IMR-90 (cell line): ENCODE data around the gene HPSE2. TPM values are rescaled to one million over a fixed set of nuclear protein-coding genes. Genes with fewer than 3 reads are reported as not detected.

Source experiments
- ATAC-seq: fragments of 200-7000 bp; cut with Tn5 transposase; 2 replicates; pipeline ENCODE4 v1.9.1; 2020; ENCODE audit warnings: low read depth, mild to moderate bottlenecking, moderate library complexity
- BruUV-seq: library from RNA; stranded (reverse); fragments of 400-500 nt; replicated peaks from 2 replicates; lab custom pipeline; 2021; lab: Mats Ljungman, UMichigan
- CTCF ChIA-PET: fragments of 300-600 bp; formaldehyde crosslinking; extraction: SDS; loops from one replicate; lab custom pipeline; 2021; ENCODE audit warnings: antibody characterized with exemption; lab: Yijun Ruan, JAX
- POLR2A ChIA-PET: fragments of 300-600 bp; sonication (Branson Sonifier 250); formaldehyde crosslinking; loops from one replicate; lab custom pipeline; 2022; ENCODE audit warnings: antibody characterized with exemption; ENCODE audit not compliant: unreplicated experiment; lab: Charles Lee
- DNase-seq: peaks from one replicate; pipeline ENCODE4 v3.0.0; 2013
- H2AFZ ChIP-seq: replicated peaks from 2 replicates; pipeline ENCODE3; 2013; ENCODE audit warnings: low read length, mild to moderate bottlenecking; ENCODE audit not compliant: poor library complexity
- H2AK5ac ChIP-seq: 2 replicates; pipeline ENCODE4 v1.6.1; 2013; ENCODE audit warnings: low read depth, low read length, inconsistent platforms
- H2AK9ac ChIP-seq: replicated peaks from 2 replicates; pipeline ENCODE3; 2013; ENCODE audit warnings: mild to moderate bottlenecking, low read depth, low read length, moderate library complexity; ENCODE audit not compliant: poor library complexity
- H2BK120ac ChIP-seq: 2 replicates; pipeline ENCODE4 v1.6.1; 2013; ENCODE audit warnings: low read depth, low read length, inconsistent platforms
- H2BK15ac ChIP-seq: 3 replicates; pipeline ENCODE4 v1.6.1; 2013; ENCODE audit warnings: low read depth, low read length, inconsistent platforms
- H2BK20ac ChIP-seq: 2 replicates; pipeline ENCODE4 v1.6.1; 2013; ENCODE audit warnings: low read depth, mild to moderate bottlenecking, inconsistent platforms, low read length, moderate library complexity
- H2BK5ac ChIP-seq: 2 replicates; pipeline ENCODE4 v1.6.1; 2013; ENCODE audit warnings: mild to moderate bottlenecking, low read depth, low read length, inconsistent platforms; ENCODE audit not compliant: poor library complexity, severe bottlenecking
- H3K14ac ChIP-seq: replicated peaks from 2 replicates; pipeline ENCODE4 v1.6.1; 2013; ENCODE audit warnings: low read depth, low read length, inconsistent platforms
- H3K18ac ChIP-seq: 2 replicates; pipeline ENCODE4 v1.6.1; 2013; ENCODE audit warnings: low read depth, low read length, control low read depth
- H3K23ac ChIP-seq: 2 replicates; pipeline ENCODE4 v1.6.1; 2013; ENCODE audit warnings: low read depth, low read length, inconsistent platforms
- H3K27ac ChIP-seq: 2 replicates; pipeline ENCODE4 v1.5.1; 2013; ENCODE audit warnings: mild to moderate bottlenecking, control low read depth, low read length; ENCODE audit not compliant: insufficient read depth
- H3K27me3 ChIP-seq: 2 replicates; pipeline ENCODE4 v1.6.1; 2013; ENCODE audit warnings: low read length; ENCODE audit not compliant: control insufficient read depth, insufficient read depth
- H3K36me3 ChIP-seq: 2 replicates; pipeline ENCODE4 v1.6.1; 2013; ENCODE audit warnings: low read length, mixed read lengths; ENCODE audit not compliant: control insufficient read depth, insufficient read depth
- H3K4ac ChIP-seq: 2 replicates; pipeline ENCODE4 v1.6.1; 2013; ENCODE audit warnings: low read depth, low read length, inconsistent platforms
- H3K4me1 ChIP-seq: 2 replicates; pipeline ENCODE4 v1.6.1; 2013; ENCODE audit warnings: low read length, mixed read lengths; ENCODE audit not compliant: control insufficient read depth, insufficient read depth
- H3K4me2 ChIP-seq: 2 replicates; pipeline ENCODE4 v1.6.1; 2013; ENCODE audit warnings: low read depth, mild to moderate bottlenecking, control low read depth, low read length, moderate library complexity
- H3K4me3 ChIP-seq: 2 replicates; pipeline ENCODE4 v1.5.1; 2013; ENCODE audit warnings: low read depth, mild to moderate bottlenecking, control low read depth, low read length, moderate library complexity; ENCODE audit not compliant: insufficient read depth
- H3K56ac ChIP-seq: 2 replicates; pipeline ENCODE4 v1.6.1; 2013; ENCODE audit warnings: low read length, inconsistent platforms; ENCODE audit not compliant: insufficient read depth; ENCODE audit errors: extremely low read depth
- H3K79me1 ChIP-seq, 2 experiments: 2 replicates each; pipeline ENCODE4 v1.6.1; 2013; ENCODE audit warnings: low read length in 2 of 2, inconsistent platforms in 1 of 2, low read depth in 1 of 2
- H3K9ac ChIP-seq: 2 replicates; pipeline ENCODE4 v1.6.1; 2013; ENCODE audit warnings: low read depth, low read length, control low read depth
- H3K9me1 ChIP-seq: 2 replicates; pipeline ENCODE4 v1.6.1; 2013; ENCODE audit warnings: low read length, inconsistent platforms; ENCODE audit not compliant: insufficient read depth
- H3K9me3 ChIP-seq: 2 replicates; pipeline ENCODE4 v1.6.1; 2013; ENCODE audit warnings: low read length; ENCODE audit not compliant: control insufficient read depth, insufficient read depth
- H4K20me1 ChIP-seq: 2 replicates; pipeline ENCODE4 v1.6.1; 2013; ENCODE audit warnings: low read length, inconsistent platforms; ENCODE audit not compliant: insufficient read depth
- H4K5ac ChIP-seq: 2 replicates; pipeline ENCODE4 v1.6.1; 2013; ENCODE audit warnings: mild to moderate bottlenecking, low read depth, low read length, control low read depth
- H4K8ac ChIP-seq, 2 experiments: 2 replicates each; pipeline ENCODE4 v1.6.1; 2013; ENCODE audit warnings: low read depth in 2 of 2, low read length in 2 of 2, control low read depth in 1 of 2, inconsistent platforms in 1 of 2
- H4K91ac ChIP-seq: 2 replicates; pipeline ENCODE4 v1.6.1; 2013; ENCODE audit warnings: low read depth, low read length, inconsistent platforms; ENCODE audit not compliant: insufficient read depth
- CHD1 ChIP-seq: IDR thresholded peaks from 2 replicates; pipeline ENCODE4 v1.6.1; 2012; ENCODE audit warnings: low read depth, low read length, improper control_type of control experiment
- MAZ ChIP-seq: IDR thresholded peaks from 2 replicates; pipeline ENCODE4 v1.6.1; 2012; ENCODE audit warnings: low read depth, mild to moderate bottlenecking, low read length, improper control_type of control experiment, moderate library complexity, borderline replicate concordance
- RFX5 ChIP-seq: IDR thresholded peaks from 2 replicates; pipeline ENCODE4 v1.8.0; 2012; ENCODE audit warnings: low read depth, mild to moderate bottlenecking, low read length, moderate library complexity
- USF2 ChIP-seq: fragments of 150-350 bp; IDR thresholded peaks from 2 replicates; pipeline ENCODE4 v1.6.1; 2017; ENCODE audit warnings: mild to moderate bottlenecking, antibody characterized with exemption, low read length, low read depth
- WGBS, 2 experiments: methylation state at CpG; one replicate each; pipeline versions ENCODE4 v1.1.5 to v1.1.7; 2013; ENCODE audit warnings: missing lambda C conversion rate in 2 of 2; ENCODE audit not compliant: insufficient read length in 1 of 2; ENCODE audit errors: extremely low coverage in 2 of 2; 5-methylcytosine and 5-hydroxymethylcytosine counted together
- dilution Hi-C: fragments of 300-500 bp; cut with HindIII; formaldehyde crosslinking; loops from one replicate; pipeline ENCODE4 v1.14.3; 2018; ENCODE audit warnings: low sequenced_read_pairs; ENCODE audit not compliant: unreplicated experiment
- in situ Hi-C: fragments of 300-500 bp; cut with MboI; formaldehyde crosslinking; loops from 3 replicates; pipeline ENCODE4 v1.14.3; 2019; ENCODE audit warnings: low sequenced_read_pairs, inconsistent platforms, mixed read lengths
- intact Hi-C: fragments of 100-400 bp; cut with micrococcal nuclease; formaldehyde crosslinking; loops from 2 replicates; pipeline ENCODE4 v1.10.0; 2022
- polyA plus RNA-seq, 3 experiments: library from polyadenylated mRNA; depleted of rRNA; stranded (reverse); fragments of >200 nt; gene quantifications; 2 replicates each; pipeline ENCODE4 v1.2.3, GENCODE V29; 2012; ENCODE audit warnings: low replicate concordance in 1 of 3
- total RNA-seq: library from RNA; depleted of rRNA; stranded (reverse); fragments of >200 nt; gene quantifications from 2 replicates; pipeline ENCODE4 v1.2.3, GENCODE V29; 2012
- TF ChIP-seq, protein P1 (sequence below): fragments of 150-350 bp; IDR thresholded peaks from 2 replicates; pipeline ENCODE4 v1.6.1; 2016; ENCODE audit warnings: low read depth, mild to moderate bottlenecking, low read length, moderate library complexity, borderline replicate concordance

Gene HPSE2
- total and polyA plus RNA-seq, 2 of the 4 experiments (the other 2 are of a cell fraction) = not detected

- POLR2A ChIA-PET = no interaction called here
These were observed 646.0 kb downstream of the HPSE2 start for GRCh38 chr10:98589691-98590090.

More at GRCh38 chr10:98589691-98590090, 646.0 kb downstream of the HPSE2 start:
- Histone ChIP-seq H2BK5ac (no peak overlapping the region), H3K27ac (no peak overlapping the region), H3K27me3 (no peaks in the 10 kb centered on the region), H4K91ac (no peak overlapping the region), H3K18ac (no peak overlapping the region), H2AK9ac (no peak overlapping the region), H3K4me3 (no peak overlapping the region), H4K20me1 (no peaks in the 10 kb centered on the region), H3K9me3 (no peaks in the 10 kb centered on the region), H3K36me3 (no peaks in the 10 kb centered on the region), H2BK120ac (no peak overlapping the region), H3K79me1 (no peaks in the 10 kb centered on the region), H2AK5ac (no peak overlapping the region), H3K4ac (no peak overlapping the region), H3K9ac (no peak overlapping the region), H4K8ac (no peak overlapping the region), H3K9me1 (no peaks in the 10 kb centered on the region), H4K5ac (no peak overlapping the region), H3K4me1 (no peaks in the 10 kb centered on the region), H3K14ac (no peak overlapping the region), H3K56ac (no peak overlapping the region), H2AFZ (no peak overlapping the region), H3K23ac (no peak overlapping the region), H3K4me2 (no peak overlapping the region), H2BK15ac (no peak overlapping the region), H2BK20ac (no peak overlapping the region)
- BruUV-seq = no TSS peak
- in situ Hi-C loops = no loop called here
- dilution Hi-C loops = no loop called here
- WGBS, 2 experiments = no CpG with 5 or more reads among the region's 2 CpGs
- DNase-seq (no peak), ATAC-seq (no peak)
- intact Hi-C loops = no loop called here
- TF ChIP-seq, protein P1, sequence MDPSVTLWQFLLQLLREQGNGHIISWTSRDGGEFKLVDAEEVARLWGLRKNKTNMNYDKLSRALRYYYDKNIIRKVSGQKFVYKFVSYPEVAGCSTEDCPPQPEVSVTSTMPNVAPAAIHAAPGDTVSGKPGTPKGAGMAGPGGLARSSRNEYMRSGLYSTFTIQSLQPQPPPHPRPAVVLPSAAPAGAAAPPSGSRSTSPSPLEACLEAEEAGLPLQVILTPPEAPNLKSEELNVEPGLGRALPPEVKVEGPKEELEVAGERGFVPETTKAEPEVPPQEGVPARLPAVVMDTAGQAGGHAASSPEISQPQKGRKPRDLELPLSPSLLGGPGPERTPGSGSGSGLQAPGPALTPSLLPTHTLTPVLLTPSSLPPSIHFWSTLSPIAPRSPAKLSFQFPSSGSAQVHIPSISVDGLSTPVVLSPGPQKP = no peak
- TF ChIP-seq MAZ = no peak
- no peak for TF ChIP-seq USF2
- TF ChIP-seq RFX5 = no peak
- no peak for TF ChIP-seq CHD1
- CTCF ChIA-PET = no interaction called here
